ENCODE measurements around the gene MAGI2.

DNA sequence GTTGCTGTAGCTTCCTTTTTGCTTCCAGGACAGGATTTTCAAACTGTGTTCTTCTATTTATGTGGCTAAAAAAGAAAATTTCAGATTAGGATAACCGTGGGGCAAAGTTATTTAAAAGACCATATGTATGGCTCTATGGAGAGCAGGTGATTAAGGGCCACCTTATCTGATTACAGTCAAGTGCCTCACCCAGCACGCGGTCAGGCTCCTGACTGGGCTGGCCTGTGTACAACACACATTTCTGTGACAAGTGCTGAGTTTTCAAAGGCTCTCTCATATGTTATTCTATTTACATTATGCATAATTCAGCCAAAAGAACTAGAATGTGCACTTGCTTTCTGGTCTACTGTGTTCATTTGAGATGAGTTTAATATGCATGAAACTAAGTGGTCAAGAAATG lies 1107.5 kb downstream of the MAGI2 start:
- TF ChIP-seq, protein P1, sequence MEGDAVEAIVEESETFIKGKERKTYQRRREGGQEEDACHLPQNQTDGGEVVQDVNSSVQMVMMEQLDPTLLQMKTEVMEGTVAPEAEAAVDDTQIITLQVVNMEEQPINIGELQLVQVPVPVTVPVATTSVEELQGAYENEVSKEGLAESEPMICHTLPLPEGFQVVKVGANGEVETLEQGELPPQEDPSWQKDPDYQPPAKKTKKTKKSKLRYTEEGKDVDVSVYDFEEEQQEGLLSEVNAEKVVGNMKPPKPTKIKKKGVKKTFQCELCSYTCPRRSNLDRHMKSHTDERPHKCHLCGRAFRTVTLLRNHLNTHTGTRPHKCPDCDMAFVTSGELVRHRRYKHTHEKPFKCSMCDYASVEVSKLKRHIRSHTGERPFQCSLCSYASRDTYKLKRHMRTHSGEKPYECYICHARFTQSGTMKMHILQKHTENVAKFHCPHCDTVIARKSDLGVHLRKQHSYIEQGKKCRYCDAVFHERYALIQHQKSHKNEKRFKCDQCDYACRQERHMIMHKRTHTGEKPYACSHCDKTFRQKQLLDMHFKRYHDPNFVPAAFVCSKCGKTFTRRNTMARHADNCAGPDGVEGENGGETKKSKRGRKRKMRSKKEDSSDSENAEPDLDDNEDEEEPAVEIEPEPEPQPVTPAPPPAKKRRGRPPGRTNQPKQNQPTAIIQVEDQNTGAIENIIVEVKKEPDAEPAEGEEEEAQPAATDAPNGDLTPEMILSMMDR (IDR thresholded peaks at IDR 0.05; ENCODE audit: insufficient read depth, low read depth, low read length) = no peak
- TF ChIP-seq EZH2 (IDR thresholded peaks at IDR 0.05; ENCODE audit: insufficient read depth, low read length) = no peak

Measured in astrocyte (in vitro differentiated cells and primary cell).